ENCODE measurements around the gene SLAMF9. TPM values are rescaled to one million over a fixed set of nuclear protein-coding genes. Genes with fewer than 3 reads are reported as not detected.

The SLAMF9 gene
- total and polyA plus RNA-seq, 2 of the 8 experiments (the other 6 are each of a cell fraction or from before 2014, with no cell fraction given) = not detected

- H3K27me3 ChIP-seq (replicated peaks in 1 of 4; ENCODE audit: control insufficient read depth in 3 of 4, extremely low read depth in 1 of 4, insufficient read depth in 3 of 4, low read length in 3 of 4) = peaks cover 1 to 9% (median 7%) of the 10 kb centered on the region in 4 experiments; a peak in 5 of 7 replicates
- no peak overlapping the region for H3K27ac ChIP-seq (ENCODE audit: low read depth, low read length)
- H3K4ac ChIP-seq (replicated peaks; ENCODE audit: insufficient read length, low read depth, low read length) = no peak overlapping the region
- H2AFZ ChIP-seq (ENCODE audit: low read length) = no peak overlapping the region
- no peaks in the 10 kb centered on the region for H3K36me3 ChIP-seq (ENCODE audit: control insufficient read depth in 2 of 4, insufficient read depth in 4 of 4, low read length in 3 of 4)
- H4K20me1 ChIP-seq (replicated peaks in 1 of 2; ENCODE audit: control insufficient read depth in 1 of 2, insufficient read depth in 2 of 2, low read length in 2 of 2) = no peaks in the 10 kb centered on the region
- no peak overlapping the region for H4K5ac ChIP-seq (ENCODE audit: insufficient read length, low read depth, low read length)
- no peak overlapping the region for H3K56ac ChIP-seq (replicated peaks; ENCODE audit: insufficient read length, low read depth, low read length)
- no peak overlapping the region for H3K4me3 ChIP-seq (ENCODE audit: extremely low read depth in 1 of 4, insufficient read depth in 2 of 4, low read depth in 3 of 4, low read length in 4 of 4)
- no peak overlapping the region for H2BK20ac ChIP-seq (ENCODE audit: low read length)
- no peak overlapping the region for H3K18ac ChIP-seq (ENCODE audit: extremely low read depth, low read length)
- TF ChIP-seq FOSL1 (IDR thresholded peaks at IDR 0.05; ENCODE audit: insufficient read depth, low read depth, low read length) (no peak), CEBPB (IDR thresholded peaks at IDR 0.05; ENCODE audit: low read depth, low read length) (no peak), TEAD4 (IDR thresholded peaks at IDR 0.05; ENCODE audit: low read depth, low read length) (no peak), KDM4A (IDR thresholded peaks at IDR 0.05; ENCODE audit: low read depth, low read length, severe bottlenecking) (no peak)
- no peak overlapping the region for H3K23ac ChIP-seq (ENCODE audit: insufficient read length)
- H3K79me2 ChIP-seq (ENCODE audit: control insufficient read depth in 1 of 2, insufficient read depth in 2 of 2, low read length in 2 of 2) = no peaks in the 10 kb centered on the region
- peaks cover 3% of the 10 kb centered on the region; the same call in 1 of the 2 replicates for H3K23me2 ChIP-seq (ENCODE audit: low read depth, low read length)
- DNase-seq (ENCODE audit: low read depth in 1 of 2, low spot score in 2 of 2) (no peak), FAIRE-seq (no peak)
- CTCF ChIA-PET (ENCODE audit: partially characterized antibody) = interaction anchor here (0.8 to 2.6 kb wide), 4 partner anchors 10 to 105 kb away, joined by 3 to 10 read pairs (median 4); no protein-coding TSS in a partner anchor
- H2BK15ac ChIP-seq (ENCODE audit: low read length) = no peak overlapping the region
- no peak overlapping the region for H2BK120ac ChIP-seq (replicated peaks; ENCODE audit: low read depth, low read length)
- H4K91ac ChIP-seq (replicated peaks; ENCODE audit: insufficient read length, low read length) = no peak overlapping the region
- H2AK5ac ChIP-seq (ENCODE audit: low read depth, low read length) = no peak overlapping the region
- 94% methylated on average over 3 of the region's 3 CpGs; no CpG with 5 or more reads in 1 of the 2 experiments for WGBS, 2 experiments (ENCODE audit: extremely low coverage in 1 of 2, insufficient coverage in 1 of 2, insufficient read length in 1 of 2, insufficient replicate concordance in 2 of 2, low coverage in 1 of 2, low lambda C conversion rate in 2 of 2, missing lambda C conversion rate in 1 of 2)
- H3K14ac ChIP-seq (ENCODE audit: insufficient read length) = no peak overlapping the region
- POLR2A ChIA-PET (ENCODE audit: partially characterized antibody) = interaction anchor here (1.2 kb wide), 2 partner anchors 20 to 22 kb away, joined by 3 to 4 read pairs; partner anchors contain the start of gene TAGLN2
- H4K8ac ChIP-seq (ENCODE audit: extremely low read depth, insufficient read depth, low read length) = no peak overlapping the region
- H3K79me1 ChIP-seq (ENCODE audit: low read depth, low read length) = no peaks in the 10 kb centered on the region
- no peak overlapping the region for H2BK5ac ChIP-seq (ENCODE audit: low read depth, low read length)
- no peak overlapping the region for H3K4me2 ChIP-seq (ENCODE audit: insufficient read depth in 1 of 2, low read depth in 2 of 2, low read length in 2 of 2)
- H3K4me1 ChIP-seq (replicated peaks in 1 of 4; ENCODE audit: control insufficient read depth in 3 of 4, insufficient read depth in 4 of 4, low read length in 3 of 4) = peaks cover 6 to 12% (median 7%) of the 10 kb centered on the region in 4 experiments
- no peak overlapping the region for H3K9ac ChIP-seq (replicated peaks in 1 of 4; ENCODE audit: extremely low read depth in 1 of 4, low read depth in 3 of 4, low read length in 3 of 4)
- no peaks in the 10 kb centered on the region for H3K9me3 ChIP-seq (ENCODE audit: insufficient read depth in 2 of 2, low read depth in 1 of 2, low read length in 1 of 2)
- no peak overlapping the region for H2BK12ac ChIP-seq (ENCODE audit: low read depth, low read length)
Observed at GRCh38 chr1:159902541-159902940, 51.5 kb downstream of the SLAMF9 start.

All from H1 (cell line).